Nephron progenitor cell (in vitro differentiated cells): Measurements from ENCODE around the gene WFIKKN1.
A peak's percentile ranks its signal among the peaks of the same experiment; 100 is the strongest.

Experiments used
- DNase-seq: peaks from one replicate; pipeline ENCODE4 v3.0.0; 2021
- H3K27ac Mint-ChIP-seq: 2 replicates; pipeline ENCODE4 v1.8.0; 2021; ENCODE audit warnings: mild to moderate bottlenecking, moderate library complexity, mixed read lengths
- H3K27me3 Mint-ChIP-seq: 2 replicates; pipeline ENCODE4 v1.8.0; 2021; ENCODE audit warnings: mild to moderate bottlenecking, low read depth, mixed read lengths; ENCODE audit not compliant: poor library complexity
- H3K36me3 Mint-ChIP-seq: 2 replicates; pipeline ENCODE4 v1.8.0; 2021; ENCODE audit warnings: low read depth, mixed read lengths
- H3K4me1 Mint-ChIP-seq: 2 replicates; pipeline ENCODE4 v1.8.0; 2021; ENCODE audit warnings: mixed read lengths
- H3K4me3 Mint-ChIP-seq: 2 replicates; pipeline ENCODE4 v1.8.0; 2021; ENCODE audit warnings: mild to moderate bottlenecking, moderate library complexity, mixed read lengths
- H3K9me3 Mint-ChIP-seq: 2 replicates; pipeline ENCODE4 v1.8.0; 2021; ENCODE audit warnings: mild to moderate bottlenecking, moderate library complexity, mixed read lengths
- TF ChIP-seq, protein P1 (sequence below): fragments of 200-600 bp; sonication (generic); IDR thresholded peaks from 2 replicates; pipeline ENCODE4 v1.5.0; 2021; ENCODE audit warnings: antibody characterized with exemption

Gene WFIKKN1

DNA sequence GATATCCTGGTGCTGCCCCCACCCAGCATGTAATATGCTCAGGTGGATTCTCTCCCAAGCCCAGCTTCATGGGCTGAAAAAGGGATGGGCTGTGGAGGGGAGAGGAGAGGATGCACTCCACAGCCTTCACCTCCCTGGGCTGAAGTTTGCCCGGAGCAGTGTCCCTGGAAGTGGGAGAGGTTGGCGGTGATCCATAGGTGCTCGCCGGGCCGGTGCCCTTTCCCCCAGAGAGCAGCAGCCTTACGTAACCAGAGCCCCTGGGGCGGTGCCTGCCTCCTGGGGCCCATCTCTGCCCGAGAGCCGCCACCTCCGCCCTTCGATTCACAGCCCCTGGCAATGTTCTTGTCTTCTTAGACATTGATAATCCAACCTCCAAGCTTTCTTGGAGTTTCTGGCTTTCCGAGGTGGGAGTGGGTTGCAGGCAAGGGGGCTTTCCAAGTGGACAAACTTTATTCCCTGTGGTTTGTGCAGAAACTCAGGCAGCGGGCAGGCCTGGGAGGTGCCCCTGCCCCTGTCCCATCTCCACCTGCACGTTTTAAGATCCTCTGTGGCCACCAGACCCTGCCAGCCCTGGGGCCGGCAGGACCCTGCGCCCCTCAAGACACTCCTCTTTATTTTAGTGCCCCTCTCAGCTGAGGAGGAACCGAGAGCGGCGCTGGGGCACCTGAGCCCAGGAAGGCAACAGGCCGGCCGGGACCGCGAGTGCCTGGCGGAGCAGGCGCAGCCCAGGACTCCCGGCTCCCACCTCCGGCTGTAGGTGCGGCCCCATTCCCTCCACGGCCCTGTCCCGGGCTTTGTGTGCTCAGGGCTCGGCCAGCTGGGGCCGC lies 15.3 kb downstream of the WFIKKN1 start:
- H3K36me3 Mint-ChIP-seq, result peaks cover 6% of the 10 kb centered on the region
- no peak for DNase-seq
- H3K4me1 Mint-ChIP-seq, result peaks cover 34% of the 10 kb centered on the region
- peak overlapping the region; percentile 64 for H3K27ac Mint-ChIP-seq
- no peak overlapping the region for H3K4me3 Mint-ChIP-seq
- H3K9me3 Mint-ChIP-seq, result no peaks in the 10 kb centered on the region
- TF ChIP-seq, protein P1, sequence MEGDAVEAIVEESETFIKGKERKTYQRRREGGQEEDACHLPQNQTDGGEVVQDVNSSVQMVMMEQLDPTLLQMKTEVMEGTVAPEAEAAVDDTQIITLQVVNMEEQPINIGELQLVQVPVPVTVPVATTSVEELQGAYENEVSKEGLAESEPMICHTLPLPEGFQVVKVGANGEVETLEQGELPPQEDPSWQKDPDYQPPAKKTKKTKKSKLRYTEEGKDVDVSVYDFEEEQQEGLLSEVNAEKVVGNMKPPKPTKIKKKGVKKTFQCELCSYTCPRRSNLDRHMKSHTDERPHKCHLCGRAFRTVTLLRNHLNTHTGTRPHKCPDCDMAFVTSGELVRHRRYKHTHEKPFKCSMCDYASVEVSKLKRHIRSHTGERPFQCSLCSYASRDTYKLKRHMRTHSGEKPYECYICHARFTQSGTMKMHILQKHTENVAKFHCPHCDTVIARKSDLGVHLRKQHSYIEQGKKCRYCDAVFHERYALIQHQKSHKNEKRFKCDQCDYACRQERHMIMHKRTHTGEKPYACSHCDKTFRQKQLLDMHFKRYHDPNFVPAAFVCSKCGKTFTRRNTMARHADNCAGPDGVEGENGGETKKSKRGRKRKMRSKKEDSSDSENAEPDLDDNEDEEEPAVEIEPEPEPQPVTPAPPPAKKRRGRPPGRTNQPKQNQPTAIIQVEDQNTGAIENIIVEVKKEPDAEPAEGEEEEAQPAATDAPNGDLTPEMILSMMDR, result no peak
- H3K27me3 Mint-ChIP-seq, result peaks cover 18% of the 10 kb centered on the region

DNA sequence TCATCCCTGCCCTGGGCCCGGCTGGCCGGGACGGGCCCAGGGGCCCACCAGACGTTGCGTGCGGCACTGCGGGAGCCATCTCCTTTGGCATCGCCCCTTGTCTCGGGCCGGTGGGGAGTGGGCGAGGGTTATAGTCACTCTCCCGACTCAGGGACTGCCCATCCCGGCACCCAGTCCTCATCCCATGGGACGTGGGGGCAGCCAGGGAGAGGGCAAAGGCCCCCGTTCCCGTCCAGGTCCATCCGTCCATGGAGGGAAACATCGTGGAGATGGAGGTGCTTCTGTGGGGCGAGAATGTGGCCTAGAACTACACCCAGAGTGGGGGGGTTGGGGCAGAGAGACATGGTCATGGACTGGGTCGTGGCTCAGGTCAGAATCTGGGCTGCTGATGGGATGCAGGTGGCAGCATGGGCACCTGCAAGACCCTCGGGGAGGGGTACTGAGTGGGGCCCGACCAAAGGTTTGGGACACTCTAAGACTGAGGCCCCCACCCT lies 15.9 kb downstream of the WFIKKN1 start:
- Mint-ChIP-seq H3K27me3 (peaks cover 18% of the 10 kb centered on the region), H3K4me3 (no peak overlapping the region), H3K27ac (no peak overlapping the region), H3K4me1 (peaks cover 34% of the 10 kb centered on the region), H3K36me3 (peaks cover 6% of the 10 kb centered on the region), H3K9me3 (no peaks in the 10 kb centered on the region)
- no peak for DNase-seq
- TF ChIP-seq, protein P1, result no peak

GRCh38 chr16:647173-647902 lies 16.6 kb downstream of the WFIKKN1 start:
- no peak for DNase-seq
- peaks cover 18% of the 10 kb centered on the region for H3K27me3 Mint-ChIP-seq
- H3K9me3 Mint-ChIP-seq, result no peaks in the 10 kb centered on the region
- H3K36me3 Mint-ChIP-seq, result peaks cover 6% of the 10 kb centered on the region
- peaks cover 34% of the 10 kb centered on the region for H3K4me1 Mint-ChIP-seq
- no peak overlapping the region for H3K4me3 Mint-ChIP-seq
- H3K27ac Mint-ChIP-seq, result no peak overlapping the region
- TF ChIP-seq, protein P1, result no peak

- Mint-ChIP-seq H3K4me1 (peaks cover 34% of the 10 kb centered on the region), H3K27me3 (peaks cover 11% of the 10 kb centered on the region), H3K36me3 (peaks cover 6% of the 10 kb centered on the region), H3K4me3 (peak overlapping the region; percentile 77), H3K9me3 (no peaks in the 10 kb centered on the region), H3K27ac (peak overlapping the region; percentile 64)
- no peak for DNase-seq
- TF ChIP-seq, protein P1, result peak; percentile 39
Observed at GRCh38 chr16:648071-648780, 17.4 kb downstream of the WFIKKN1 start.

DNA sequence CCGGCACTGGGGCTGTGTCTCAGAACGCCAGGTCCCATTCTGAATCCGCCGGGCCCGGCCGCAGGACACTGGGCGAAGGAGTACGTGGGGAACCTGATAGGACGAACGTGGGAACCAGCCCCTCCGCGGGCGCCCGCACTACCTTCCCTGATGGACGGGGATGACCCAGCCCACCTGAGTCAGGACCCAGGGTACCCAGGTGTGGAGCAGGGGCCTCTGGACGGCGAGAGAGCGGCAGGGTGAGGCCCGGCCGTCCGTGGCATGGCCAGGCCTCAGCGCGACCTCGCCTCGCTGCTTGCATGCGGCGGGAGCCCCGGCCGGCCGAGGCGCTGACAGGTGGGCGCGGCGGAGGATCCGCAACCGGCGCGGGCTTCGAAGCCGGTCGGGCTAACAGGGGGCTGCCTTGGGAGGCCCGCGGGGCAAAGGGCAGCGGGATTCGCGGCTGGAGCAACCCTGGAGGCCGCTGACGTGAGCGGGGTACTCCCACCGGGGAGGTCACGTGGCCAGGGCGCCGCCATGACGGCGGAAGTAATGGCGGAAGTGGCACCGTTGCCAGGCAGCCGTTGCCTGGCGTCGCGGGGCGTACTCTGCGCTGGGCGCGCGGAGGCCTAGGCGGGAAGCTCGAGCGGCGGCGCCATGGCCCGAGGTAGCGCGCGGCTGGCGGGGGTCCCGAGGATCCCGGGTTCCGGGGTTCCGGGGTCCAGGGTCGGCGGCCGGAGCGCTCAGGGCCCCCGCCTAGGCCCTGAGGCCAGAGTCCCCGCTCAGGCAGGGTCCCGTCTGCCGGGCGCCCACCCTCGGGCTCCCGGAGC lies 18.2 kb downstream of the WFIKKN1 start, which contains the start of gene WDR90:
Gene WDR90, plus strand, starts transcription at position 585 of the 809 bp plus-strand sequence. Its CDS starts 52 bp downstream, at position 637.
- Mint-ChIP-seq H3K4me3 (peak within 1 kb of the TSS; percentile 77), H3K9me3 (no peaks in the 10 kb centered on the region), H3K36me3 (peaks cover 6% of the 10 kb centered on the region), H3K4me1 (peaks cover 32% of the 10 kb centered on the region), H3K27ac (peak within 1 kb of the TSS; percentile 64), H3K27me3 (peaks cover 3% of the 10 kb centered on the region)
- TF ChIP-seq, protein P1, result no peak
- DNase-seq, result peak; percentile 93
